Limb (tissue), 2 donors: Measurements from ENCODE around the gene ST7.
A peak's percentile ranks its signal among the peaks of the same experiment; 100 is the strongest.

Source experiments
- DNase-seq, 2 donors: peaks; one replicate each; pipeline ENCODE4 v3.0.0-alpha.2; 2016; ENCODE audit errors: extremely low spot score in 2 of 2

Gene ST7

DNA sequence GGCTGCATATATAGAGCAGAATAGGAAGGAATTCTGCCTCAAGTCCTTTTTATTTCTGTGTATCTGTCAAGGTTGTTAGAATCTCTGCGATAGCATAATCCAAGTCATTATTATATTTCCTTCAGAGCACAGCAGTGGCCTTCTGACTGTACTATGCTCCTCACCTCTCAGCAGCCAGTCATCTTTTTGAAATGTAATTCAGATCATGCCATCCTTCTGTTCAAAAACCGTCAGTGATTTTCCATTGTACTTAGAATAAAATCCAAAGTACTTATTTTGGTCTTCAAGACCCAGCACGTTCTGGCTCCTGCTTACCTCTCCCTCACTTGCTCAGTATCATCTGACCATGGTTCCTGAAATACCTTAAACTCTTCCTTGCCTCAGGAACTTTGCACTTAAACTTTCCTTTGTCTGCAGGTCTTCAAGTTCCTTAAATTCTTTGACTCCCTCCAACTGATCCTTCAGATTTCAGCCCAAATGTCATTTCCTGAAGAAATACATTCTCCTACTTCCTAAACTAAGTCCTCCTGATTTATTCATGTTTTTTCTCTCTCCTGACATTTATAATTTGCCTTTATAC lies 112.4 kb downstream of the ST7 start:
- no peak for DNase-seq

DNA sequence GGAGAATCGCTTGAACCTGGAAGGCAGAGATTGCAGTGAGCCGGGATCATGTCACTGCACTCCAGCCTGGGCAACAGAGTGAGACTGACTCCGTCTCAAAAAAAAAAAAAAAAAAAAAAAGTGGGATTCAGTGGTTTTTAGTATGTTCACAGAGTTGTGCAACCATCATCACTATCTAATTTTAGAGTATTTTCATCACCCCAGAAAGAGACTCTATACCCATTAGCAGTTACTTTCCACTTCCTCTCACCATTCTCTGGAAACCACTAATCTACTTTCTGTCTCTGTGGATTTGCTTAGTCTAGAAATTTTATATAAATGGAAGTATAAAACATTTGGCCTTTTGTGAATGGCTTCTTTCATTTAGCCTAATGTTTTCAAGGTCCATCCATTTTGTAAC lies 113.4 kb downstream of the ST7 start:
- no peak for DNase-seq

DNA sequence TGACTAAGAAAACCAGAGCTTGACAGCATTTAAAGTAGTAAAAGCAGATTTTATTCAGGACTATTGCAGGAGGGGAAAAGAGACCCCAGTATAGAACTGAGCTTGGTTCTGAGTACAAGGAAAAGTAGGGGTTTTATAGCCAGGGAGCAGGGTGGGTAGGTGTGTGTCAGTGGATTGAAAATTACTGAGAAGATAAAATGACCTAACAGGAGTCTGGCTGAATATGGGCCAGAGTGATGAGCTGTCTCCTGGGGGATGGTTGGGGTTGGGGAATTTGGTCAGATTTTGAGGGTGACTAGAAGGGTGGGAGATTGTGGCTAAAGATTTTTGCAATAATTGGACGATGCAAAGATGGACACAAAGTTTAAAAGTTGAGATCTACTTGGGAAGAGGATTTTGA lies 114.0 kb downstream of the ST7 start:
- no peak for DNase-seq

DNA sequence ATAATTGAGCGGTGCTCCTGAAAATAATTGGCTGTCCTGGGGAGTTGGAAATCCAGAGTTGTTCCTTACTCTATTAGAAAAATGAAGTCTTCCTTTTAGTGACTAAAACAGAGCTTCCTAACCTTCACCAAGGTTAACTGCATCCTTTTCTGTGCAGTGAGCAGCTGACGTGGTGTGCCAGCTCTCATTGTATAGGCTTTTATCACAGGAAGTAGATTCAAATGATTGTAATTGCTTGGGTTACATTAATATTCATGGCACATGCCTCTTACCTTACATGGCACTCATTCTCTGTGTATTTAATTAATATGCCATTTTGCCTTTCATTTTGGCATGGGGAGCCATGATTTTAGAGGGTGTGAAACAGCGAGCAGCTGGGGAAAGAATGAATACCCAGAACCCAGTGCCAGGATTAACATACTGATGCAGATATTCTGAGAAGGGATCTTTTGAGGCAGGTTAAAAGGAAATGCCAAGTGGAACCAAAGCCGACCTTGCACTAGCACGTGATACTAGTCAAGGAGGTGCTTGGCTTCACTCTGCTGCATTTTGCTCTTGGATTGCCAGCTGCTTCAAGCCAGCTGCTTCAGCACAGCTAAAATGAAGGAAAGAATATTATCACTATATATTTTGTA lies 115.3 kb downstream of the ST7 start:
- no peak for DNase-seq

DNA sequence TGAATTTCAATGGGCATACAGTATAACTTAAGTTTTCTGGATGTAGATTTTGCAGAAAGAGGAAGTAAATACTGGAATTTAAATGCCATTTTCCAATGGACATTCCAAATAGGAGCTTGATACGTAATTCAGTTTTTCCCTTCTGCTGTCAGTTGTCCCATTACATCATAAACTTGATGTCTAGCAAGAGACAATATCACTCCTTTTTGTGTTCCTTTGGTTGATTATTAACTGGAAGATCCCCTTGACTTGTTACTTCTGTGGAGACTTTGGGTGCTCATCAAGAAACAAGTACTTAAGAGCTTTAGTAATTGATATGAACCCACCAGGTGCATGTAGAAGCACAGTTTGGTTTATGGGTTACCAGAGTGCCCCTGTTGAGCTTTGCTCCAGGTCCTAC lies 116.1 kb downstream of the ST7 start:
- no peak for DNase-seq

DNA sequence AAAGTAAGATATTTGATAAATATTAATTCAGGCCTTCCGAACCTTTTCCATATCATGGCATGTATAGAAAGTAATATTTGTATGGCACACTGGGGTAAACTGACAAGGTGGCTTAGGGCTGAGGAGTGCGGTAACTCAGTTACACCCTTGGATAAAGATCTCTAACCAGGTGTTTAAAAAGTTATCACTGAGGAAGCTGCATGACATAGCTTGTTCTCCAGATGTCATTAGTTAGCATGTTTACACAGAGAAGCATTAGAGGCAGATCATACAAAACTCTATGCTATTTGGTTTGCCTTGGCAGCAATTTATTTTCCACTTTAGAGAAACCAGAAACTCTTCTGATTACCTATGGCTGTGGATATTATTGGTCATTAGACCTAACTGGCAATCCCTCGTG lies 118.2 kb downstream of the ST7 start:
- no peak for DNase-seq

DNA sequence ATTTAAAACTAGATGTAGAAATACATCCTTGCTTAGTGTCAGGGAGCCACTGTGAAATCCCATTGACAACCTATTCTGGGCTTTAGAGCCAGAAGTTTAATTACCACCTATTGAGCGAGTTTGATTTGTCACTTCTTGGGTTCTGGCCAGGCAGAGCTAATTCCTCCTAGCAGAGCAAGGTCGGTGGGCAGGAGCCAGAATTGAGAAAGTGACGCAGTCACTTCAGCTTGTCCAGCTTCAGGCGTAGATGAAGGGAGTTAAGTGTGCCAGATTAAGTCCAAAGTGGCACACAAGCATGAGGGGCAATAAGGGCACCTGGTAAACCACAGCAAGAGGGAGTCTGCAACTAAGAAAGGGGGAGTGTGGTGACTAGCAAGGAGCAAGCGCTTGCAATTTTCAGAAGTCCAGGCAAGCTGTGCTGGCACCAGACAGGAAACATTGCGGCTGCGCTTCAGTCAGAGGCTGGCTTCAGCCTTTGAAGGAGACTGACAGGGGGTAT lies 119.4 kb downstream of the ST7 start:
- peak in 1 of 2 donors; percentile 58 for DNase-seq

DNA sequence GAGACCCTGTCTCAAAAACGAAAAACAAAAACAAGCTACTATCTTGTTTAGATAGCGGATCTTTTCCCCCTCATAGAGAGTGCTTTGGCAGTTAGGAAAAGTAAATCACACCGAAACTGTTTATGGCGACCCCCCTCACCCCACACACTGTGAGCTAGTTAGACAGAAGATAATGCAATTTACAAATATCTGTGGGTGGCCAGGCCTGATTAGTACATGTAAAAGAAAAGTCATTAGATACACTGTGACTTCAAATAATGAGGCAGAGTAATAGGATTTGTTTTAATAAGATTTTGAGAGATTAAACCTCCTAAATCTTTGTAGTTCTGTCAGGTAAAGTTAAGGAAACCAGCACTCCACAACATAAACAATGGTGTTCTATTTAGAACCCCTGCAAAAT lies 121.1 kb downstream of the ST7 start:
- DNase-seq: no peak

DNA sequence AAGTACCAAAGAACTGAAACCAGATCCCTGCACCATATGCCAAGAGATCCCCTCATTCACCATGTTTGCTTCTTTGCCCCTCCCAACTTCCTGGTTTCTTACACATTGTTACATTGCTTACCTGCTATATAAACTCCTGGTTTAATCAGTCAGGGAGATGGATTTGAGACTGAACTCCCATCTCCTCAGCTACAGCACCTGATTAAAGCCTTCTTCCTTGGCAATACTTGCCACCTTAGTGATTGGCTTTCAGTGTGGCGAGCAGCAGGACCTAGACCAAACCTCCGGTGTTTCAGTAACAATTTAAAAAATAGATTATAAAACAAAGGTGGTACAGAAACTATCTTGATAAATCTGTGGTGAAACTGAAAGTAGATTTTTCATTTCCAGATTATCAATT lies 122.6 kb downstream of the ST7 start:
- no peak for DNase-seq

DNA sequence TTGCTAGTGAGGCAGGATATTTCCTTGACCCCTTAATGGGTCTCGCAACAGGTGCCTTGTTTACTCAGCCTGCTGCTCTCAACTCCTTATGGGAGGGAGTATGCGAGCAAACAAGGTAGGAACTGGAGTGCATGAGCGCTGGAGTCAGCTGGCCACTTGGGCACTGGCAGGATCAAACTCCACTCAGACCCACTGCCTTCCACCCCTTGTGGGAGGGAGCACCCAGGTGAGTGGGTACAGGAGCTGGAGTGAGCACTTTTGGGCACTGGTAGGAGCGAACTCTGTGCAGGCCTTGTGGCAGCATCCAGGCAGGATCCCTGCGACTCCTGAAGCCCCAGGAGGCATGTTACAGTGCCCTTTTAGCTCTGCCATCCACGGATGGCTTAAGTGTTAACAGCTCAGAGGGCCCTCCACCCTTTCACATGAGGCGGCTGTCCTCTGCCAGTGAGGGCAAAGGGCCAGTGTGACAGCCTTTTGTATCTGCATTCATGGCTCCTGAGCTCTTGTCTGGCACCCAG lies 123.2 kb downstream of the ST7 start:
- DNase-seq: no peak

DNA sequence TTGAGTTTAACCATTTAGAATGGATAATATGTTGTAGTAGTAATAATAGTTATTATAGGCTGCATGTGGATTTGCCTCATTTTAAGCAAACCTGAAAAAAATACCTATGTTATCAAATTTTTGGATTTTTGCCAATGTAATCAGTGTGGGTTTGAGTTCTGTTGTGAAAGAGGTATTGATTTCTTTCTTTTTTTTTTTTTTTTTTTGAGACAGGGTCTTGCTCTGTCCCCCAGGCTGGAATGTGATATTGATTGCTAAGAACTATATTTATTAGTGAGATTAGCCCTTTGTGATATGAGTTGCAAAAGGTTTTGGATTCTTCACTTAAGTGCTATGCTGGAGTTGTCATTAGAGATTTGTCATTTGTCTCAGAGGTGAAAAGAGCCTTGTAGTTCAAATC lies 124.4 kb downstream of the ST7 start:
- no peak for DNase-seq

DNA sequence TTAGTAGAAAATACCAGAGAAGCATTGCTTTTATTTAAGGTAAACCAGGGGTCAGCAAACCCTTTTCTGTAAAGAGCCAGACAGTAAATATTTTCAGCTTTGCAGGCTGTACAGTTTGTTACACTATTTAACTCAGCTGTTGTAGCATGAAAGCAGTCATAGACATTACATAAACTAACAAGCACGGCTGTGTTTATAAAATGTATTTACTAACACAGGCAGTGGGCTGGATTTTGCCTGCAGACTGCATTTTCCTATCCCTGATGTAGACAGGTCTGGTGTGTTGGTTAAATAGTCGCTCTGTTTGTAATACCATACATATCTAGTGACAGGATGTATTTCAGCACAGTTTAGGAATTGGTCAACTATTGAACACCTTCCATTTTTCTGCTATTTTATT lies 129.3 kb downstream of the ST7 start:
- no peak for DNase-seq

DNA sequence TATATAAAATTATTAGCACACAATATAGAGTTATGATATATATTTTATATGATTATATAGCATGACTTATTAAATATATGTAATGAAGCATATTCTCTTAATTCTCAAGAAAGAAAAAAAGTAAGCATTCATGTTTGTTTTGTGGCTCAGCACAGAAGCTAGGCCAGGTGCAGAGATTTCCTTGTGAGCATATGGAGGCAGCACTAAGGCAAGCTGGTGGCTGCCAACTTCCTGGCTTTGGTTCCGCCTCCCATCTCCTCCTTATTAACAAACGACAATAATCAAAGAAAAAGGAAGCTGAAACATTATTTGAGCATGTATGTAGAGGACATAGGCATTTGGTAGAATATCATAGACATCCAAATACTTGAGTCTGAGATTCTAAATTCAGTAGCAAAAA lies 130.3 kb downstream of the ST7 start:
- no peak for DNase-seq

DNA sequence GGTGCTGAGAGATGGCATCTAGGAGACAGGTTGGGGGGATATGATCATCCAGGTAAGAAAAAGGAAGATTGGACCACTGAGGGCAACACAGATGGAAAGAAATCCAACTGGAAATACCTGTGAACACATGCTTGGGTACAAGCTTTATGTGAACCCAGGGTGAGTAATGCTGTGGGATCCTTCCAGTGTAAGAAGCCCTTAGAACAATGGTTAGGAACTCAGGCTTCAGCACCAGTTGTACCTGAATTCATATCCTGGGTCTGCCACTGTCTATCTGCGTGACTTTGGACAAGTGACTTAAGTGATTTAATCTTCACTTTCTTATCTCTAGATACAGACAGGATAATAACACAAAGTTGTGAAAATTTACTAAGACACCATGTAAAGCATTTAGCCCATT lies 131.0 kb downstream of the ST7 start:
- no peak for DNase-seq

DNA sequence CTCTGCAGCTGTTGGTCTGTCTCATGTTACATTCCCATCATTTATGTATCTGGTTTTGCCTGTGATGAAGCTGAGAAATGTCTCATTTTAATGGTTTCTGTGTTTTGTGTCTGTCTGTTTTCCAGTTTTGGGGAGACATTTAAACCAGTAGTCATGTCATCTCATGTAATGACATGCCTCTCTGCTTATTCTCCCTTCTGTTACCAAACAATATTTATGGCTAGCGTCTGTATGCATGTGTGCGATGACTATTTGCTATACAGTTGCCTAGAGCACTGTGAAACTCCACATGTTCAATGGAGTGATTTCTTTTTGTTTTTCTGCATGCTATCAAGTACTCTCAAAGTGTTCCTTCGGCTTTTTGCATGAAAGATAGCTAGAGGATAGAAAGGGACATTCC lies 132.0 kb downstream of the ST7 start:
- peak in 1 of 2 donors; percentile 36 for DNase-seq

DNA sequence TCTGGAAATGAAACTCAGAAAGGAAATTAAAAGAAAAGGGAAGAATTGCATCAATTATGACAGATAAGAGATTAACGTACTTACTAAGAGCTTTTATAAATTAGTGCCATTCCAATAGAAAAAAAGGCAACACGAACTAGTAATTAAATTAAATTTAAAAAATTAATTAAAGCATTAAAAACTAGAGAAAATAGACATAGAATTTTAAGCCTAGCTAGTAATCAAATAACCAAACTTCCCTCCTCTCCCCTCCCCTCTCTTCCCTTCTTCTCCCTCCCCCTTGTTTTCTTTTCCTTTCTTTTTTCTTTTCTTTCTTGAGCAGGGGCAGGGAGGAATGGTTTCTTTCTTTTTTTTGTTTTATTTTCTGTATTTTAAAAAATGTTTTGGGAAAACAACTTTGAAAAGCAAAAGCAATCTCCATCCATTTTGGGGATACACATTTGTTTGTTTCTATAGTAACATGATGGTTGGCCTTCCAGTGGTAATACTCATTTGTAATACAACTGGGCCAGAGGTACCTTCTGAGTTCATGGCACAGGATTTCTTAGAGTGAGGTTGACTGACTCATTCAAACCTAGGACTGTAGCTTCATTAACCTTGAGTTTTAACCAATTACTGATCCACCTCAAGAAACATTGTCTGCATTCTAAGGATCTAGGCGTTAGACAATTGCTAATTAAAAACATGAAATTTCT lies 132.6 kb downstream of the ST7 start:
- DNase-seq: no peak

DNA sequence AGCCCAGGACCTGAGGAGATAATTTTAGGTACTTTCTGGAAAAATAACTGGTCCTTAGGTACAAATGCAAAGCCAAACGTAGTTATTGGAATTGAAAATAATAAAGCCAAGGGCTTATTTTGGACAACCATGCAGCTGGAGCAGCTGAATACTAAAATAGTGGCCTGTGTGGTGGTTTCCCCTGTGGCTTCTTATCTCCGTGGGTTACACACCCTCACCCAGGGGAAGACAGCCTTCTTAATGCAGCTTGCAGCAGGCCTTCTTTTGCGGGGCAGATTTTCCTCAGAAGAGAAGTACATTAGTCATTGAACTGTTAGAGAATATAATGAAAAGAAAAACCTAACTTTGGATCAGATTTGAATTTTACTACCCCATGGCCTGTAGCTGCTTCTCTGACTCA lies 133.5 kb downstream of the ST7 start:
- DNase-seq: no peak

DNA sequence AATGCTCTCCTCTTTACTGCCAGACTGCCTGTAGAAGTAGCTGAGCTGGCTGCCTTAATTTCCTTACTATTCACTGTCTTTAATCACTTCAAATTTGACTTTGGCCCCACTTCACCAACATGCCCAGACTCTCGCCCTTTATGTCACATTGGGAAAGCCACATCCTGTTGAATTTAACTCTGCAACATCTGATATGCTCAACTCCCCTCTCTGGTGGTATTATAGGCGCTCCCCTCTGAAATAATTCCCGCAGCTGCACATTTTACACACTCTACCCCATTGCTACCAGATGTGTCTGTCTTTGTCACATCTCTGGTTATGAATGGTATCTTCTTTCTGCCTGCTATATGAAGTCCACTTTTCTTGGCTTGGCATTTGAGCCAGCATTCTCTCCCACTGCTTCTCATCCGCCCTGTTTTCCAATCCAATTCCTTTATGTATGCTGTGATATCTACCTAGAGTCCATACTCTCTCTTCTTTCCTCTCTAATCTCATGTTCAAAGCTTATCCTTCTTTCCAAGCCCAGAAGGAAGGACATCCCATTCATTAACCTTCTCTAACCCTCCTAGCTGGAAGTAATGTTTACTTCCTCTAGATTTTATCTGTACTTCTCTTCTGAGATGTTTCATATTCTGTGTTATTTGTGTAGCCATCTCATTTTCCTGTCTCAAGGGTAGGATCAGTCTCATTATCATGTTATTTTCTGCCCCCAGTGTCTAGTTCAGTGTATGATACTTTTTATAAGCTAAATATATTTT lies 134.5 kb downstream of the ST7 start:
- DNase-seq: no peak

DNA sequence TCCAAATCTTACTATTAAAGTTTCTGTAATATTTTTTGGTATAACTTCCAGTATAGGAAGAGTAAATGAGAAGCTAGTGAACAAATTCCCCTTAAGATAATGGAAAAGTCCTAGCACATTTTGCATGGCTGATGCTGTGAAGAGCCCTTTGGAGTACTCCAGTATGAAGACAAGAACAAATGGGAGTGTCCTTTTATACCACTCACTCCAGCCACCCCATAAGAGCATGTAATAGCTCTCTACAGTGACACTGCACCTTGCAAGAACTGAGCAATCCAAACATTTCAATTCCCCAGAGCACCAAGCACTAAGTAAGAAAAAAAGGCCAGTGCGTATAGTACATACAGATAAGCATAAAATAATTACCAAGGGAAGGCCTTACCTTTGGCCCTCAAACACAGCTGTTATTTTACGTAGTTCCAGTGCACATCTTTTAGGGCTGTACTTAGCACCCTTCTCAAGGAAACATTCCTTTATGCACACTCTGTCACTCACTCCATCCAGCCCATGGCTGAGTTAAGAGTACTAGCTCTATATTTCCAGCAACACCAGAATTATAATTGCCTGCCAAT lies 135.4 kb downstream of the ST7 start:
- DNase-seq: no peak

DNA sequence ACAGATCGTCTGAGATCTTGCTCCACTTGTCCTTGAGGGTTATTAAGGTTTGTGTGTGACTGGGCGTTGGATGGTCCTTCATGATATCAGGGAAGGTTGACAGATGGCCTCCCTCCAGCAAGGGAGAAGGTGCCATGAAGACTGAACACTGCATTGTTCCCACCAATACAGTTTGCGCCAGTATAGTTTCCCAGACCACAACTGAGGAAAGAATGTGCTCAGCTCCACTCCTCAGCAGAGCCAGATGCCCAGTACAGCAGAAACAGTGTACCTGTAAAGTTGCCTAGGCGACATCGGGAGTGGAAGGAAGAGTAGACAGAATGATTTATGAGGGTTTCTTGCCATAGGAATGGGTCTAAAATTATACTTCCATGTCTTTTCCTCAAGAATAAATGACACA lies 137.5 kb downstream of the ST7 start:
- DNase-seq: no peak

DNA sequence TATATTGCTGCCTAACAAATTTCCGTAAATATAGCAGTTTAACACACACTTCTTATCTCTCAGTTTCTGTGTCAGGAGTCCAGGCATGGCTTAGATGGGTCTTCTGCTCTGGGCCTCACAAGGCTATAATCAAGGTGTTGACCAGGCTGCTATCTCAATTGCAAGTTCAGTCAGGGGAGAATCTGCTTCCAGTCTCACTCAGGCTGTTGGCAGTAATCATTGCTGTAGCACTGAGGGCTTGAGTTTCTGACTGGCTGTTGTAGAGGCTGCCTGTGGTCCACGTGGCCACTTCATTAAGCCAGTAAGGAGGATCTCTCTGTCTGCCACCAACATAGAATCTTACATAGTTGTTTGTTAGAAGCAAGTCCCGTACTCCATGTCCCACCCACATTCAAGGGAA lies 138.4 kb downstream of the ST7 start:
- DNase-seq: no peak

DNA sequence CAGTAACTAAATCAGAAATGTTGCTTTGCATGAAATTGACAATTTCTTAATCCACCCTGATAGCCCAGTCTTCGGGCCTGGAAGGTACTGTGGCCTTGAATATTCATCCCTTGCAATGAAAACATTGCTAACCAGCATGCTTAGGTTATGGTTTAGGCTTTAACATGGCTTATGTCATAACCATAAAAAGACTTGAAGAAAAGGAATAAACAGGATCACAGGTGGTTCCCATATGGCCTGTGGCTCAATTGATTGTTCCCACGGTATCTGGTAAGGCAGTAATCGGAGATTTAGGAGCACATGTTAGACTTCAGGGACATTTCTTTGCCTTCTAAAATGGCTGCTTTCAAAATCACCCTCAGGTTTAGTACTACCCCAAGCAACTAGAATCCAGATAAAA lies 139.5 kb downstream of the ST7 start:
- no peak for DNase-seq
